NCI-H510A treated with DMSO at 0.1 percent for 48 hours (cell line): Measurements from ENCODE around the gene THSD4.

Experiments used
- DNase-seq: peaks from one replicate; lab custom pipeline; 2025; lab: John Stamatoyannopoulos, UW

Gene THSD4

GRCh38 chr15:71098920-71099319 is 16.4 kb upstream of the THSD4 start:
- DNase-seq: no peak

GRCh38 chr15:71103102-71103676 is 12.1 kb upstream of the THSD4 start:
- no peak for DNase-seq

GRCh38 chr15:71104636-71105035 is 10.6 kb upstream of the THSD4 start:
- no peak for DNase-seq

GRCh38 chr15:71105444-71105843 is 9.8 kb upstream of the THSD4 start:
- DNase-seq: no peak

GRCh38 chr15:71106802-71107500 is 8.3 kb upstream of the THSD4 start:
- no peak for DNase-seq

- no peak for DNase-seq
These were observed 7.8 kb upstream of the THSD4 start for GRCh38 chr15:71107501-71107815.

- no peak for DNase-seq
These were observed 6.1 kb upstream of the THSD4 start for GRCh38 chr15:71109130-71109529.

GRCh38 chr15:71109905-71110304 is 5.4 kb upstream of the THSD4 start:
- DNase-seq: no peak

GRCh38 chr15:71110405-71111180 is 4.7 kb upstream of the THSD4 start:
- DNase-seq: no peak

GRCh38 chr15:71111181-71111565 is 4.1 kb upstream of the THSD4 start:
- DNase-seq: no peak

GRCh38 chr15:71111950-71112349 is 3.3 kb upstream of the THSD4 start:
- no peak for DNase-seq

- no peak for DNase-seq
These were observed 2.8 kb upstream of the THSD4 start for GRCh38 chr15:71112429-71112828.

GRCh38 chr15:71114066-71114680 is 1.1 kb upstream of the THSD4 start:
- no peak for DNase-seq

- DNase-seq: peak; percentile 12
These were observed 488 bp downstream of the THSD4 start for GRCh38 chr15:71115567-71116351.

GRCh38 chr15:71116366-71116765 is 1.1 kb downstream of the THSD4 start:
- no peak for DNase-seq

- DNase-seq: no peak
These were observed 1.7 kb downstream of the THSD4 start for GRCh38 chr15:71116942-71117341.

- DNase-seq: no peak
These were observed 2.5 kb downstream of the THSD4 start for GRCh38 chr15:71117714-71118305.

- DNase-seq: no peak
These were observed 3.1 kb downstream of the THSD4 start for GRCh38 chr15:71118345-71118744.

- DNase-seq: no peak
These were observed 3.8 kb downstream of the THSD4 start for GRCh38 chr15:71118881-71119632.

GRCh38 chr15:71120428-71120944 is 5.2 kb downstream of the THSD4 start:
- DNase-seq: no peak

GRCh38 chr15:71121442-71121841 is 6.2 kb downstream of the THSD4 start:
- DNase-seq: no peak
